GM23248 (cell line): ENCODE data around the gene ALPI. TPM values are rescaled to one million over a fixed set of nuclear protein-coding genes. Genes with fewer than 3 reads are reported as not detected.

ENCODE experiments used
- DNase-seq: peaks from one replicate; pipeline ENCODE4 v3.0.0-alpha.2; 2015
- H2AFZ ChIP-seq: fragments of 200-600 bp; sonication (generic); 2 replicates; pipeline ENCODE4 v1.6.1; 2016; ENCODE audit warnings: antibody characterized with exemption
- H3F3A ChIP-seq: fragments of 200-600 bp; sonication (generic); 2 replicates; pipeline ENCODE4 v1.6.1; 2016; ENCODE audit warnings: mild to moderate bottlenecking, antibody characterized with exemption, mixed run types; ENCODE audit not compliant: insufficient read depth
- H3K27ac ChIP-seq: fragments of 200-600 bp; sonication (generic); 2 replicates; pipeline ENCODE4 v1.5.1; 2016; ENCODE audit warnings: mild to moderate bottlenecking
- H3K27me3 ChIP-seq: fragments of 200-600 bp; sonication (generic); replicated peaks from 2 replicates; pipeline ENCODE4 v1.6.1; 2016; ENCODE audit warnings: mild to moderate bottlenecking; ENCODE audit not compliant: insufficient read depth
- H3K36me3 ChIP-seq: fragments of 200-600 bp; sonication (generic); 2 replicates; pipeline ENCODE4 v1.6.1; 2016; ENCODE audit warnings: low read depth, mild to moderate bottlenecking
- H3K4me1 ChIP-seq: fragments of 200-600 bp; sonication (generic); 2 replicates; pipeline ENCODE4 v1.6.1; 2016; ENCODE audit warnings: mild to moderate bottlenecking; ENCODE audit not compliant: insufficient read depth
- H3K4me2 ChIP-seq: fragments of 200-600 bp; sonication (generic); one replicate; pipeline ENCODE4 v1.6.1; 2016; ENCODE audit warnings: mild to moderate bottlenecking; ENCODE audit not compliant: unreplicated experiment
- H3K4me3 ChIP-seq: fragments of 200-600 bp; sonication (generic); 2 replicates; pipeline ENCODE4 v1.5.1; 2016; ENCODE audit warnings: mild to moderate bottlenecking
- H3K79me2 ChIP-seq: fragments of 200-600 bp; sonication (generic); 2 replicates; pipeline ENCODE4 v1.6.1; 2016; ENCODE audit warnings: mild to moderate bottlenecking; ENCODE audit not compliant: insufficient read depth
- H3K9ac ChIP-seq: fragments of 200-600 bp; sonication (generic); 2 replicates; pipeline ENCODE4 v1.6.1; 2016; ENCODE audit warnings: mild to moderate bottlenecking
- H3K9me2 ChIP-seq: fragments of 200-600 bp; sonication (generic); 2 replicates; pipeline ENCODE4 v1.6.1; 2016; ENCODE audit warnings: mixed run types, mild to moderate bottlenecking, moderate library complexity; ENCODE audit not compliant: insufficient read depth
- H3K9me3 ChIP-seq: fragments of 200-600 bp; sonication (generic); one replicate; pipeline ENCODE4 v1.6.1; 2017; ENCODE audit warnings: low read depth
- H4K20me1 ChIP-seq: fragments of 200-600 bp; sonication (generic); 2 replicates; pipeline ENCODE4 v1.6.0; 2016; ENCODE audit not compliant: insufficient read depth
- EZH2 ChIP-seq: fragments of 200-600 bp; sonication (generic); IDR thresholded peaks from 2 replicates; pipeline ENCODE4 v1.6.1; 2018; ENCODE audit warnings: antibody characterized with exemption, mild to moderate bottlenecking; ENCODE audit not compliant: insufficient read depth, poor library complexity, severe bottlenecking
- EZH2phosphoT487 ChIP-seq: fragments of 200-600 bp; sonication (generic); IDR thresholded peaks from 2 replicates; pipeline ENCODE4 v1.6.1; 2018; ENCODE audit warnings: antibody characterized with exemption, moderate library complexity, mild to moderate bottlenecking, low read depth; ENCODE audit not compliant: insufficient read depth
- WGBS, 2 experiments: methylation state at CpG; one replicate each; pipeline ENCODE4 v1.1.6; 2015 to 2017; ENCODE audit warnings: low lambda C conversion rate in 2 of 2, low coverage in 1 of 2; ENCODE audit errors: missing lambda C conversion rate in 2 of 2; 5-methylcytosine and 5-hydroxymethylcytosine counted together
- in situ Hi-C: fragments of 300-500 bp; cut with MboI; formaldehyde crosslinking; loops from 2 replicates; pipeline ENCODE4 v1.15.0; 2020
- polyA plus RNA-seq: library from polyadenylated mRNA; unstranded; fragments of >200 nt; fragmentation: Nextera tagmentation; extraction: Ambion mirVana; gene quantifications from 2 replicates; pipeline ENCODE4 v1.2.1, GENCODE V29; 2016
- total RNA-seq: library from RNA; depleted of rRNA; stranded (reverse); fragments of >200 nt; shearing (Covaris generic); gene quantifications from 2 replicates; pipeline ENCODE4 v1.2.3, GENCODE V29; 2014

ALPI gene
- total and polyA plus RNA-seq, 2 experiments from 2014 or later: not detected

GRCh38 chr2:232459419-232460035 lies 3.6 kb downstream of the ALPI start:
- Histone ChIP-seq H3K9me2 (no peaks in the 10 kb centered on the region), H3K4me1 (no peaks in the 10 kb centered on the region), H2AFZ (no peak overlapping the region), H3K27ac (no peak overlapping the region), H3K36me3 (no peaks in the 10 kb centered on the region), H3K79me2 (no peaks in the 10 kb centered on the region), H3K4me2 (no peak overlapping the region), H3K9ac (no peak overlapping the region), H3K9me3 (no peaks in the 10 kb centered on the region), H3K27me3 (peaks cover 43% of the 10 kb centered on the region), H3K4me3 (no peak overlapping the region), H3F3A (no peaks in the 10 kb centered on the region), H4K20me1 (no peaks in the 10 kb centered on the region)
- no peak for DNase-seq
- WGBS, 2 experiments: 63 to 74% methylated on average over 10 to 11 of the region's 11 CpGs
- in situ Hi-C loops: no loop called here
- TF ChIP-seq EZH2: no peak
- no peak for TF ChIP-seq EZH2phosphoT487

GRCh38 chr2:232460171-232460570 lies 4.2 kb downstream of the ALPI start:
- Histone ChIP-seq H3F3A (no peaks in the 10 kb centered on the region), H3K9ac (no peak overlapping the region), H3K9me3 (no peaks in the 10 kb centered on the region), H3K4me2 (no peak overlapping the region), H3K27ac (no peak overlapping the region), H3K4me1 (no peaks in the 10 kb centered on the region), H3K4me3 (no peak overlapping the region), H3K9me2 (no peaks in the 10 kb centered on the region), H4K20me1 (no peaks in the 10 kb centered on the region), H3K79me2 (no peaks in the 10 kb centered on the region), H2AFZ (no peak overlapping the region), H3K27me3 (peaks cover 42% of the 10 kb centered on the region), H3K36me3 (no peaks in the 10 kb centered on the region)
- WGBS, 2 experiments: 15 to 23% methylated on average over 2 of the region's 2 CpGs
- DNase-seq: no peak
- in situ Hi-C loops: no loop called here
- TF ChIP-seq EZH2phosphoT487 (no peak), EZH2 (no peak)

GRCh38 chr2:232463701-232464543 lies 8.0 kb downstream of the ALPI start:
- Histone ChIP-seq H3K27ac (no peak overlapping the region), H3K4me3 (no peak overlapping the region), H2AFZ (no peak overlapping the region), H3K4me1 (no peaks in the 10 kb centered on the region), H3K9ac (no peak overlapping the region), H3K27me3 (peaks cover 43% of the 10 kb centered on the region), H4K20me1 (no peaks in the 10 kb centered on the region), H3F3A (no peaks in the 10 kb centered on the region), H3K79me2 (no peaks in the 10 kb centered on the region), H3K4me2 (no peak overlapping the region), H3K9me3 (no peaks in the 10 kb centered on the region), H3K36me3 (no peaks in the 10 kb centered on the region), H3K9me2 (no peaks in the 10 kb centered on the region)
- in situ Hi-C loops: no loop called here
- TF ChIP-seq EZH2: no peak
- no peak for TF ChIP-seq EZH2phosphoT487
- no peak for DNase-seq
- 59 to 66% methylated on average over 18 of the region's 18 CpGs for WGBS, 2 experiments

- H3K4me3 ChIP-seq: no peak overlapping the region
- H3F3A ChIP-seq: no peaks in the 10 kb centered on the region
- H3K79me2 ChIP-seq: no peaks in the 10 kb centered on the region
- no peaks in the 10 kb centered on the region for H4K20me1 ChIP-seq
- no peaks in the 10 kb centered on the region for H3K9me3 ChIP-seq
- in situ Hi-C loops: no loop called here
- no peak for DNase-seq
- H3K27ac ChIP-seq: no peak overlapping the region
- H3K27me3 ChIP-seq: peaks cover 49% of the 10 kb centered on the region
- H3K4me2 ChIP-seq: no peak overlapping the region
- no peaks in the 10 kb centered on the region for H3K36me3 ChIP-seq
- 43 to 64% methylated on average over 3 of the region's 3 CpGs for WGBS, 2 experiments
- H3K4me1 ChIP-seq: no peaks in the 10 kb centered on the region
- H3K9ac ChIP-seq: no peak overlapping the region
- no peak overlapping the region for H2AFZ ChIP-seq
- TF ChIP-seq EZH2phosphoT487: no peak
- TF ChIP-seq EZH2: no peak
- H3K9me2 ChIP-seq: no peaks in the 10 kb centered on the region
Measured at GRCh38 chr2:232464544-232464885, 8.6 kb downstream of the ALPI start.
